Breast epithelium (tissue), 4 donors: ENCODE data around the gene HPCA. TPM values are rescaled to one million over a fixed set of nuclear protein-coding genes. Genes with fewer than 3 reads are reported as not detected.

Experiments used
- DNase-seq, 2 donors: peaks; one replicate each; pipeline ENCODE4 v3.0.0-alpha.2; 2019; ENCODE audit warnings: low spot score in 2 of 2
- H3K27ac ChIP-seq, 2 donors: fragments of 200-600 bp; sonication (generic) in 1 of 2; one replicate each; pipeline ENCODE4 v1.5.1; 2016 to 2019; ENCODE audit warnings: mild to moderate bottlenecking in 1 of 2
- H3K27me3 ChIP-seq, 2 donors: fragments of 200-600 bp; sonication (generic) in 1 of 2; one replicate each; pipeline versions ENCODE4 v1.5.1 to v1.6.0; 2017 to 2019; ENCODE audit warnings: control low read depth in 1 of 2, mild to moderate bottlenecking in 1 of 2
- H3K36me3 ChIP-seq: fragments of 200-600 bp; one replicate; pipeline ENCODE4 v1.5.1; 2019
- H3K4me1 ChIP-seq, 2 donors: fragments of 200-600 bp; sonication (generic); one replicate each; pipeline ENCODE4 v1.5.1; 2016 to 2019; ENCODE audit warnings: control low read depth in 1 of 2
- H3K4me3 ChIP-seq, 3 donors: fragments of 200-600 bp; sonication (generic); 1 replicate in 2 of 3; 2 replicates in 1 of 3; pipeline ENCODE4 v1.5.1; 2016 to 2019; ENCODE audit warnings: mild to moderate bottlenecking in 3 of 3, moderate library complexity in 2 of 3
- H3K9me3 ChIP-seq, 2 donors: fragments of 200-600 bp; sonication (generic) in 1 of 2; one replicate each; pipeline ENCODE4 v1.5.1; 2016 to 2019; ENCODE audit warnings: control low read depth in 1 of 2
- CTCF ChIP-seq, 3 donors: fragments of 450-650 bp; IDR thresholded peaks; one replicate each; pipeline ENCODE4 v1.5.1; 2016 to 2017; ENCODE audit warnings: antibody characterized with exemption in 3 of 3, mild to moderate bottlenecking in 3 of 3, moderate library complexity in 3 of 3
- POLR2A ChIP-seq: fragments of 450-650 bp; IDR thresholded peaks from one replicate; pipeline ENCODE4 v1.6.1; 2016; ENCODE audit warnings: antibody characterized with exemption, mild to moderate bottlenecking, moderate library complexity
- POLR2AphosphoS5 ChIP-seq, 3 donors: sonication (generic); formaldehyde crosslinking; IDR thresholded peaks; one replicate each; pipeline ENCODE4 v1.6.1; 2017; ENCODE audit warnings: antibody characterized with exemption in 3 of 3
- intact Hi-C: fragments of 100-400 bp; cut with DNase I; formaldehyde crosslinking; loops from one replicate; pipeline ENCODE4 v1.15.1; 2023; ENCODE audit warnings: low total_unique reads
- total RNA-seq, 3 donors: library from RNA; depleted of rRNA; stranded (reverse); fragments of >200 nt; gene quantifications; one replicate each; pipeline ENCODE4 v1.1.0, GENCODE V29; 2016

HPCA gene
- total RNA-seq, 3 donors from 2014 or later: 2.0 TPM; not detected in 2

GRCh38 chr1:32890516-32891240 is 4.4 kb downstream of the HPCA start:
- TF ChIP-seq POLR2AphosphoS5 (IDR thresholded peaks at IDR 0.05) (no peak), CTCF (IDR thresholded peaks at IDR 0.05) (no peak), POLR2A (no peak)
- H3K36me3 ChIP-seq: no peaks in the 10 kb centered on the region
- peaks cover 10 to 35% of the 10 kb centered on the region in 2 donors for H3K27me3 ChIP-seq
- no peaks in the 10 kb centered on the region for H3K9me3 ChIP-seq
- H3K4me3 ChIP-seq: no peak overlapping the region
- intact Hi-C loops: no loop called here
- peaks cover 4 to 10% of the 10 kb centered on the region in 2 donors for H3K4me1 ChIP-seq
- H3K27ac ChIP-seq: no peak overlapping the region
- no peak for DNase-seq

GRCh38 chr1:32891241-32891570 is 4.9 kb downstream of the HPCA start:
- Histone ChIP-seq H3K36me3 (no peaks in the 10 kb centered on the region), H3K27me3 (peaks cover 5 to 30% of the 10 kb centered on the region in 2 donors)

GRCh38 chr1:32891630-32892029 is 5.3 kb downstream of the HPCA start:
- intact Hi-C loops: no loop called here
- DNase-seq: no peak
- peaks cover under 1 to 26% of the 10 kb centered on the region in 2 donors for H3K27me3 ChIP-seq

More at GRCh38 chr1:32891241-32891570, 4.9 kb downstream of the HPCA start:
- H3K4me1 ChIP-seq: peaks cover 4 to 7% of the 10 kb centered on the region in 2 donors
- DNase-seq: no peak
- no peaks in the 10 kb centered on the region for H3K9me3 ChIP-seq
- no peak overlapping the region for H3K27ac ChIP-seq
- TF ChIP-seq POLR2A (no peak), POLR2AphosphoS5 (IDR thresholded peaks at IDR 0.05) (no peak), CTCF (IDR thresholded peaks at IDR 0.05) (no peak)
- no peak overlapping the region for H3K4me3 ChIP-seq
- intact Hi-C loops: no loop called here

GRCh38 chr1:32892368-32893197 is 6.3 kb downstream of the HPCA start:
- H3K27me3 ChIP-seq: peaks cover 0 to 16% of the 10 kb centered on the region in 2 donors
- no peaks in the 10 kb centered on the region for H3K9me3 ChIP-seq
- no peak for DNase-seq

More at GRCh38 chr1:32891630-32892029, 5.3 kb downstream of the HPCA start:
- Histone ChIP-seq H3K27ac (no peak overlapping the region), H3K9me3 (no peaks in the 10 kb centered on the region), H3K4me3 (no peak overlapping the region), H3K36me3 (no peaks in the 10 kb centered on the region), H3K4me1 (peaks cover 3 to 4% of the 10 kb centered on the region in 2 donors)
- TF ChIP-seq POLR2AphosphoS5 (IDR thresholded peaks at IDR 0.05): no peak
- TF ChIP-seq POLR2A: no peak
- TF ChIP-seq CTCF (IDR thresholded peaks at IDR 0.05): no peak

More at GRCh38 chr1:32892368-32893197, 6.3 kb downstream of the HPCA start:
- H3K27ac ChIP-seq: peak overlapping the region in 1 of 2 donors; percentile 80
- no peaks in the 10 kb centered on the region for H3K36me3 ChIP-seq
- H3K4me3 ChIP-seq: peak overlapping the region; percentile 40 to 81 (median 60)
- intact Hi-C loops: no loop called here
- TF ChIP-seq POLR2A (no peak), POLR2AphosphoS5 (IDR thresholded peaks at IDR 0.05) (no peak), CTCF (IDR thresholded peaks at IDR 0.05) (peak in 1 of 3 donors; percentile 29)
- peaks cover 0 to 4% of the 10 kb centered on the region in 2 donors for H3K4me1 ChIP-seq
